Measurements from ENCODE around the gene WTIP. TPM values are rescaled to one million over a fixed set of nuclear protein-coding genes. Genes with fewer than 3 reads are reported as not detected.

The WTIP gene
- total and polyA plus RNA-seq, 8 donors: 0.29 to 12.9 (median 5.6) TPM

GRCh38 chr19:34490141-34490766, 8.7 kb downstream of the WTIP start:
- H3K36me3 ChIP-seq: peaks cover 15 to 56% (median 48%) of the 10 kb centered on the region in 4 donors
- H3K27me3 ChIP-seq: no peaks in the 10 kb centered on the region
- TF ChIP-seq POLR2AphosphoS5 (IDR thresholded peaks at IDR 0.05): no peak
- TF ChIP-seq, protein P1, sequence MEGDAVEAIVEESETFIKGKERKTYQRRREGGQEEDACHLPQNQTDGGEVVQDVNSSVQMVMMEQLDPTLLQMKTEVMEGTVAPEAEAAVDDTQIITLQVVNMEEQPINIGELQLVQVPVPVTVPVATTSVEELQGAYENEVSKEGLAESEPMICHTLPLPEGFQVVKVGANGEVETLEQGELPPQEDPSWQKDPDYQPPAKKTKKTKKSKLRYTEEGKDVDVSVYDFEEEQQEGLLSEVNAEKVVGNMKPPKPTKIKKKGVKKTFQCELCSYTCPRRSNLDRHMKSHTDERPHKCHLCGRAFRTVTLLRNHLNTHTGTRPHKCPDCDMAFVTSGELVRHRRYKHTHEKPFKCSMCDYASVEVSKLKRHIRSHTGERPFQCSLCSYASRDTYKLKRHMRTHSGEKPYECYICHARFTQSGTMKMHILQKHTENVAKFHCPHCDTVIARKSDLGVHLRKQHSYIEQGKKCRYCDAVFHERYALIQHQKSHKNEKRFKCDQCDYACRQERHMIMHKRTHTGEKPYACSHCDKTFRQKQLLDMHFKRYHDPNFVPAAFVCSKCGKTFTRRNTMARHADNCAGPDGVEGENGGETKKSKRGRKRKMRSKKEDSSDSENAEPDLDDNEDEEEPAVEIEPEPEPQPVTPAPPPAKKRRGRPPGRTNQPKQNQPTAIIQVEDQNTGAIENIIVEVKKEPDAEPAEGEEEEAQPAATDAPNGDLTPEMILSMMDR (IDR thresholded peaks at IDR 0.05): no peak
- TF ChIP-seq POLR2A (IDR thresholded peaks at IDR 0.05): no peak
- TF ChIP-seq EP300 (IDR thresholded peaks at IDR 0.05): no peak
- peaks cover 0 to 3% (median under 1%) of the 10 kb centered on the region in 4 donors for H3K4me1 ChIP-seq
- DNase-seq: no peak
- intact Hi-C loops (cut with DNase I; ENCODE audit: low total_unique reads): no loop called here
- H3K9me3 ChIP-seq: no peaks in the 10 kb centered on the region
- 85 to 94% (median 91%) methylated on average over 16 to 19 of the region's 19 CpGs for WGBS, 5 donors
- H3K4me3 ChIP-seq: no peak overlapping the region
- H3K27ac ChIP-seq: no peak overlapping the region

DNA sequence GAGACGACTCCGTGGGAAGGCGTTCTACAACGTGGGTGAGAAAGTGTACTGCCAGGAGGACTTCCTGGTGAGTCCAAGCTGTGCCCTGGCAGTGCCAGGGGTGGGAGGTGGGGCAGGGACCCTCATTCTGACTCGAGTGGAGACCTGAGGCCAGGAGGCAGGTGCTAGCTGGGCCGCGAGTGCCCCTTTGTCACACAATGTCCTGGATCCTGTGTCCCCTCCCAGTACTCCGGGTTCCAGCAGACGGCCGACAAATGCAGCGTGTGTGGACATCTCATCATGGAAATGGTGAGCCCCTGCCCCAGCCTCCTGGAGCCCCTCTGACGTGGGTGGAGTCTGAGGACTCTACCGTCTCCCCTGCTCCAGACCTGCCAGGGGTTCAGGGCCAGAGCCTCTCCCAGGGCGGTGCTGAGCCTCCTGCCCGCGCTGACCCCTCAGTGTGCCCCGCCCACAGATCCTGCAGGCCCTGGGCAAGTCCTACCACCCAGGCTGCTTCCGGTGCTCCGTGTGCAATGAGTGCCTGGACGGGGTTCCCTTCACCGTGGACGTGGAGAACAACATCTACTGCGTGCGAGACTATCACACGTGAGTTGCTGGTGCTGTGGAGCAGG, 11.6 kb downstream of the WTIP start:
- TF ChIP-seq POLR2A (IDR thresholded peaks at IDR 0.05): no peak
- no peak for TF ChIP-seq POLR2AphosphoS5 (IDR thresholded peaks at IDR 0.05)
- no peak for TF ChIP-seq EP300 (IDR thresholded peaks at IDR 0.05)
- TF ChIP-seq, protein P1 (IDR thresholded peaks at IDR 0.05): no peak
- H3K27me3 ChIP-seq: no peaks in the 10 kb centered on the region
- H3K9me3 ChIP-seq: no peaks in the 10 kb centered on the region
- WGBS, 5 donors: 85 to 91% (median 88%) methylated on average over 19 to 25 of the region's 25 CpGs
- H3K27ac ChIP-seq: no peak overlapping the region
- H3K4me3 ChIP-seq: no peak overlapping the region
- H3K36me3 ChIP-seq: peaks cover 18 to 84% (median 76%) of the 10 kb centered on the region in 4 donors
- intact Hi-C loops (cut with DNase I; ENCODE audit: low total_unique reads): no loop called here
- no peak for DNase-seq
- H3K4me1 ChIP-seq: no peaks in the 10 kb centered on the region

GRCh38 chr19:34493649-34494044, 12.1 kb downstream of the WTIP start:
- H3K27me3 ChIP-seq: no peaks in the 10 kb centered on the region
- H3K9me3 ChIP-seq: no peaks in the 10 kb centered on the region
- intact Hi-C loops (cut with DNase I; ENCODE audit: low total_unique reads): no loop called here
- H3K4me1 ChIP-seq: no peaks in the 10 kb centered on the region
- DNase-seq: no peak
- WGBS, 5 donors: 90 to 95% (median 93%) methylated on average over 7 of the region's 7 CpGs
- H3K36me3 ChIP-seq: peaks cover 18 to 89% (median 80%) of the 10 kb centered on the region in 4 donors
- H3K4me3 ChIP-seq: no peak overlapping the region
- no peak for TF ChIP-seq POLR2AphosphoS5 (IDR thresholded peaks at IDR 0.05)
- TF ChIP-seq, protein P1 (IDR thresholded peaks at IDR 0.05): no peak
- TF ChIP-seq EP300 (IDR thresholded peaks at IDR 0.05): no peak
- TF ChIP-seq POLR2A (IDR thresholded peaks at IDR 0.05): no peak
- no peak overlapping the region for H3K27ac ChIP-seq

GRCh38 chr19:34494601-34495000, 13.0 kb downstream of the WTIP start:
- no peak for DNase-seq
- intact Hi-C loops (cut with DNase I; ENCODE audit: low total_unique reads): no loop called here
- 89 to 96% (median 95%) methylated on average over 10 to 11 of the region's 11 CpGs for WGBS, 5 donors
- Histone ChIP-seq H3K9me3 (no peaks in the 10 kb centered on the region), H3K27ac (no peak overlapping the region), H3K4me3 (no peak overlapping the region), H3K36me3 (peaks cover 18 to 98% (median 84%) of the 10 kb centered on the region in 4 donors), H3K27me3 (no peaks in the 10 kb centered on the region), H3K4me1 (no peaks in the 10 kb centered on the region)
- TF ChIP-seq POLR2AphosphoS5 (IDR thresholded peaks at IDR 0.05) (no peak), POLR2A (IDR thresholded peaks at IDR 0.05) (no peak), EP300 (IDR thresholded peaks at IDR 0.05) (no peak)
- TF ChIP-seq, protein P1 (IDR thresholded peaks at IDR 0.05): no peak

All from stomach (tissue), 9 donors.